Measurements from ENCODE around the gene NAALADL2. TPM values are rescaled to one million over a fixed set of nuclear protein-coding genes. Genes with fewer than 3 reads are reported as not detected.

The NAALADL2 gene
- polyA plus RNA-seq, 3 donors from 2014 or later, result 0.10 TPM; not detected in 2

- DNase-seq, result no peak
- Mint-ChIP-seq H3K36me3 (no peaks in the 10 kb centered on the region), H3K9me3 (peaks cover 4 to 23% (median 8%) of the 10 kb centered on the region in 6 donors), H3K4me3 (no peak overlapping the region), H3K27ac (no peak overlapping the region), H3K4me1 (no peaks in the 10 kb centered on the region), H3K27me3 (ENCODE audit: low read depth in 3 of 3) (peaks cover 0 to 2% (median 0%) of the 10 kb centered on the region in 3 donors)
Observed at GRCh38 chr3:175233957-175234940, 375.1 kb downstream of the NAALADL2 start.

GRCh38 chr3:175238801-175239200 lies 379.7 kb downstream of the NAALADL2 start:
- Mint-ChIP-seq H3K27me3 (ENCODE audit: low read depth in 3 of 3) (no peaks in the 10 kb centered on the region), H3K27ac (no peak overlapping the region), H3K4me1 (no peaks in the 10 kb centered on the region), H3K9me3 (peaks cover 2 to 33% (median 6%) of the 10 kb centered on the region in 6 donors), H3K4me3 (no peak overlapping the region), H3K36me3 (no peaks in the 10 kb centered on the region)
- no peak for DNase-seq

DNA sequence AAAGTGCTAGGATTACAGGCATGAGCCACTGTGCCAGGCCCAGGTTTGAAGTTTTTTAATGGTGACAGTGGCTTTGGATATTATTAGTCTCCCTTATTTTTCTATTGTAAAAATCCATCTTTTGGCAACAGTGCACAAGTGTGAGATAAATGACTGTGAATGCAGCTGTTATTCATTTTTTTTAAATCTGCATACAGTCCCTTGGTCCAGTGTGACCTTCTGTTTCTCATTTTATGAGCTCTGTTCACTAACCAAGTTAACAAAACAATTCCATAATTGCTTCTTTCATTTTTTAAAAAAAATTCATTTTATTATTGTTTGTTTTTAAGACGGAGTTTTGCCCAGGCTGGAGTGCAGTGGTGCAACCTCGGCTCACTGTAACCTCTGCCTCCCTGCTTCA lies 381.8 kb downstream of the NAALADL2 start:
- no peaks in the 10 kb centered on the region for H3K4me1 Mint-ChIP-seq
- no peak overlapping the region for H3K4me3 Mint-ChIP-seq
- H3K27ac Mint-ChIP-seq, result no peak overlapping the region
- H3K27me3 Mint-ChIP-seq (ENCODE audit: low read depth in 3 of 3), result no peaks in the 10 kb centered on the region
- H3K36me3 Mint-ChIP-seq, result peaks cover 0 to 6% (median 0%) of the 10 kb centered on the region in 3 donors
- peaks cover 2 to 30% (median 9%) of the 10 kb centered on the region in 6 donors for H3K9me3 Mint-ChIP-seq
- no peak for DNase-seq

DNA sequence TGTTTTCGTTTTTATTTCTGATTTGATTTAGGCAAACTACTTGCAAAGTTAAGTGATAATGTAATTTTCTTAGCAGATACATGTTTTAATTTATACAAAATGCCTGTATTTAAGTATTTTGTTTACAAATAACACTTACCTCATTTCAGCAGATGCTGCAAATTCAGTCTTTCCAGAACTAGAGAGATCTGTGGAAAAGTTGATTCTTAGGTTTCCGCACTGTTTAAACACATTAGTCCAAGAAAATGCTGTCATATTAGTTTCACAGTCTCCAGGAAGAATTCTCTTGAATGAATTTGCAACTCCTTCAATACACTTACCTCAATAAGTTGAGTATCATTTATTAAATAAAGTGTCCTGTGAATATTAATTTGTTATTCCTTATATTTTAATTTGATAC lies 383.1 kb downstream of the NAALADL2 start:
- no peaks in the 10 kb centered on the region for H3K27me3 Mint-ChIP-seq (ENCODE audit: low read depth in 3 of 3)
- DNase-seq, result no peak
- H3K4me3 Mint-ChIP-seq, result no peak overlapping the region
- H3K36me3 Mint-ChIP-seq, result peaks cover 0 to 6% (median 0%) of the 10 kb centered on the region in 3 donors
- H3K4me1 Mint-ChIP-seq, result no peaks in the 10 kb centered on the region
- H3K27ac Mint-ChIP-seq, result no peak overlapping the region
- peaks cover 2 to 42% (median 11%) of the 10 kb centered on the region in 6 donors for H3K9me3 Mint-ChIP-seq

- Mint-ChIP-seq H3K4me1 (no peaks in the 10 kb centered on the region), H3K36me3 (peaks cover 0 to 6% (median 0%) of the 10 kb centered on the region in 3 donors), H3K27me3 (ENCODE audit: low read depth in 3 of 3) (no peaks in the 10 kb centered on the region), H3K27ac (no peak overlapping the region), H3K9me3 (peaks cover 6 to 65% (median 14%) of the 10 kb centered on the region in 6 donors), H3K4me3 (no peak overlapping the region)
- DNase-seq, result no peak
Observed at GRCh38 chr3:175246234-175246633, 387.1 kb downstream of the NAALADL2 start.

DNA sequence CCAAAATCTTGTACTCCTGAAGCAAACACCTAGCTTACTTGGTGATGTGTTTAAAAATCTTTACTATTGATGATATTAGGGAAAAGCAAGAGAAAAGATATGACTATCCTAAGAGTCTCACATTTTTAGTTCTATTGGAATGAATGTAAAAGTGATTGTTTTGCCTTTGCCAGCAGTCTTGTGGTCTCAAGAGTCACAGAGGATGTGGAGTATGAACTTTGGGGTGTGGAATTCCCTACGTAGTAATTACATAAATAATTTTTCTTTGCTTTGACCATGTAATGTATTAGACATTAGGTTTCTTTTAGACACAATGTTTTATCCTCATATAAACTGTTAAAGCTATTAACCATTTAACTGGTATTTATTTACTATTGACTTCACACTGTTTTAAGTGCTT lies 387.6 kb downstream of the NAALADL2 start:
- Mint-ChIP-seq H3K27me3 (ENCODE audit: low read depth in 3 of 3) (no peaks in the 10 kb centered on the region), H3K4me1 (no peaks in the 10 kb centered on the region)

DNA sequence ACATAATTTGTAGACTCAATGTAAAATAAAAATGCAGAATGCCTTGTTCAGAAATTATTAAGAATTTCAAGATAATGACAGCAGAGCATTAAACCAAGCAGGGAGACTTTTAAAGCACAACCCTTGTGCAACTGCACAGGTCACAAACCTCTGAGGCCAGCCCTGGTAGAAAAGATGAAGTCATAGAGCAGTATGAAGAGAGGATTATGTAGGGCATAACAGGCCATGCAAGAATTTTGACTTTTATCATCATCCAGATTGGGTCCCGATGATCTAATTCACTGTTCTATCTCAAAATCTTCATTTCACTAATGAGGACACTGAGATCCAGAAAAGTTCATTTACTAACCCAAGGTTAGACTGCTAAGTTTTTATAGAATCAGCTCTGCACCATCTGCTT lies 388.5 kb downstream of the NAALADL2 start:
- Mint-ChIP-seq H3K4me1 (no peaks in the 10 kb centered on the region), H3K27ac (no peak overlapping the region), H3K27me3 (ENCODE audit: low read depth in 3 of 3) (no peaks in the 10 kb centered on the region), H3K4me3 (no peak overlapping the region), H3K9me3 (peaks cover 10 to 78% (median 25%) of the 10 kb centered on the region in 6 donors), H3K36me3 (peaks cover 0 to 6% (median 0%) of the 10 kb centered on the region in 3 donors)
- no peak for DNase-seq

More for the DNA sequence above, 387.6 kb downstream of the NAALADL2 start:
- H3K36me3 Mint-ChIP-seq, result peaks cover 0 to 6% (median 0%) of the 10 kb centered on the region in 3 donors
- DNase-seq, result no peak
- peaks cover 6 to 70% (median 19%) of the 10 kb centered on the region in 6 donors for H3K9me3 Mint-ChIP-seq
- H3K27ac Mint-ChIP-seq, result no peak overlapping the region
- H3K4me3 Mint-ChIP-seq, result no peak overlapping the region

DNA sequence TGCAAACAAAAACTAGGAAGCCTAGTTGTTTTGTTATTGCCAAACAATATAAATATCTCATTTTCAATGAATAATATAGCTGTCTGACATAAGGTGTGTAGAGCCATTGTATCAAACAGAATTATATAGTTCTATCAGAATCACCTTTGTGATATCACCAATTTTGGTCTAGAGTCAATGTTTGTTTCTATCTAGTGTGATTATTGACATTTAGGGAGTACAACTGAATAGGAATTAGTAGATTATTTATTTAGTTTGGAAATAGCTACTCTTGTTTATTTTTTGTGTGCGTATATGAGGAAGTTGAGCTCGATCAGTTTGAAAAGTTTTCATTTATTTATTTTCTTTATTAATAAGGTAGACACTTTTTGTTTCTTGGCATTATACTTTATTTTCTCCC lies 389.7 kb downstream of the NAALADL2 start:
- Mint-ChIP-seq H3K36me3 (peaks cover 0 to 6% (median 4%) of the 10 kb centered on the region in 3 donors), H3K4me1 (no peaks in the 10 kb centered on the region), H3K4me3 (no peak overlapping the region), H3K9me3 (peaks cover 9 to 71% (median 21%) of the 10 kb centered on the region in 6 donors), H3K27me3 (ENCODE audit: low read depth in 3 of 3) (no peaks in the 10 kb centered on the region), H3K27ac (no peak overlapping the region)
- DNase-seq, result no peak

GRCh38 chr3:175255698-175256097 lies 396.6 kb downstream of the NAALADL2 start:
- DNase-seq, result no peak

GRCh38 chr3:175257123-175257522 lies 398.0 kb downstream of the NAALADL2 start:
- H3K9me3 Mint-ChIP-seq, result peaks cover 7 to 29% (median 12%) of the 10 kb centered on the region in 6 donors
- no peak for DNase-seq
- H3K4me1 Mint-ChIP-seq, result no peaks in the 10 kb centered on the region
- H3K4me3 Mint-ChIP-seq, result no peak overlapping the region
- no peak overlapping the region for H3K27ac Mint-ChIP-seq
- no peaks in the 10 kb centered on the region for H3K27me3 Mint-ChIP-seq (ENCODE audit: low read depth in 3 of 3)
- H3K36me3 Mint-ChIP-seq, result peaks cover 0 to 5% (median 0%) of the 10 kb centered on the region in 3 donors

More at GRCh38 chr3:175255698-175256097, 396.6 kb downstream of the NAALADL2 start:
- H3K4me3 Mint-ChIP-seq, result no peak overlapping the region
- H3K4me1 Mint-ChIP-seq, result no peaks in the 10 kb centered on the region
- H3K27ac Mint-ChIP-seq, result no peak overlapping the region
- peaks cover 7 to 41% (median 20%) of the 10 kb centered on the region in 6 donors for H3K9me3 Mint-ChIP-seq
- H3K27me3 Mint-ChIP-seq (ENCODE audit: low read depth in 3 of 3), result no peaks in the 10 kb centered on the region
- H3K36me3 Mint-ChIP-seq, result peaks cover 0 to 5% (median 0%) of the 10 kb centered on the region in 3 donors

DNA sequence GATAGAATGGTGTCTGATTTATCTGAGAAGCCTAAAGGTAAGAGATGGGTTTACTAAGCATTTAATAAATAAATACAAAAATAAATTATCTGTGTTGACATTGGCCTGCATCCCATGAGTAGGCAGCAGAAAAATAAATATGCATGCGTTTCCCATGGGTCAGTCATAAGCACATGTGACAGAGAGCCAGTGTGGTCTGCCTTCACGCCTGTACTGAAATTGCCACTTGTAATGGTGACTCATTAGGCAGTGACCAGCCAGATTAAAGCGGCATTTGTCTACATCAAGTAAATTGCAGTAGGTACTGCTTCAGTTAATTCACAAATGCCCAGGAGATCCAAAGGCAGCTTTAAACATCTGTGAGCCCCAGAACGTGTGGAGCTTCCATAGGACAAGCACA lies 399.6 kb downstream of the NAALADL2 start:
- Mint-ChIP-seq H3K27ac (no peak overlapping the region), H3K27me3 (ENCODE audit: low read depth in 3 of 3) (no peaks in the 10 kb centered on the region), H3K9me3 (peaks cover 0 to 21% (median 6%) of the 10 kb centered on the region in 6 donors), H3K36me3 (peaks cover 0 to 2% (median 0%) of the 10 kb centered on the region in 3 donors), H3K4me1 (no peaks in the 10 kb centered on the region), H3K4me3 (no peak overlapping the region)
- DNase-seq, result no peak

DNA sequence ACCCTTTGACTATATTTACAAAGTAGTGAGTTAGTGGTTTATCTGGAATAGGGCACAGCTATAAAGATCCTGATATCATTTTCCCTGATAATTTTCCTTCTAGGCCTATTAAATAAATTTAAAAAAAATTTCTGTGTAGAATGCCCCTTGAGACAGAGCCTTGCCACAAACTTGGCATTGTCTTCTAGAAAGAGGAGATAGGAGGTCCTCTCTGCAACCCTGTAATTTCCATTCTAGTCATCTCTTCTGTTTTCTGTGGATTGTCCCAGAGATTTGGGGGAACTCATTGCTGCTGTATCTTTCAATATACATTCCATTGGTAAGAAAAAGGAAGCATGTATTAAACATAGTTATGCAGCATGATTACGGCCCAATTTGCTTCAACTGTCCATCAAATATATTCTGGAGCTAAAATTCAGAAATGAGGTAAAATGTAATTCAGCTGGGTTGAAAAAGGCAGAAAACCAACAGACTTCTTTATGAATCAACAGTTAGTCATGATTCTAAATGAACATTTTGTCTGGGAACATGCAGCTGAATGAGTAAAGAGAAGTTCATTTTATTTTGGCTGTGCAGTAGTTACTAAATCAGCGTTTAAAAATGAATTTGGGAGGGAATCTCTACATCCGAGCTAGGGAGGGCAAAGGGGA lies 401.1 kb downstream of the NAALADL2 start:
- no peaks in the 10 kb centered on the region for H3K27me3 Mint-ChIP-seq (ENCODE audit: low read depth in 3 of 3)
- no peak overlapping the region for H3K27ac Mint-ChIP-seq
- no peaks in the 10 kb centered on the region for H3K36me3 Mint-ChIP-seq
- H3K9me3 Mint-ChIP-seq, result peaks cover 0 to 21% (median 8%) of the 10 kb centered on the region in 6 donors
- DNase-seq, result no peak
- no peaks in the 10 kb centered on the region for H3K4me1 Mint-ChIP-seq
- H3K4me3 Mint-ChIP-seq, result no peak overlapping the region

DNA sequence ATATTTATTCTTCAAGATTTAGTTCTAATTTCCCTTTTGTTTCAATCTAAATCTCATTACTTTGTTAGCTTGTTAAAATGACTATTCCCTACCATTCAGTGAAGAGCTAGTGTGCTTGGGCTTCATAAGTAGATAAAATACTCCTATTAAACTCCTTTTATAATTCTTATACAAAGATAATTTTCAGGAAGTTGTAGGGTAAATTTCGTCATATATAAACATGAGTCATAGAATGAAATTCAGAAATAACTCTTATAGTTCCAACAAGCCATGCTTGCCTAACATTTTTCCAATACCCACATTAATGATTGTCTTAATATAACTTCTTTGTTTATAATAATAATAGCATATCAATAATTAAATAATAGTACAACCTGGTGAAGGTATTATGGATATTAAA lies 407.3 kb downstream of the NAALADL2 start:
- peaks cover 0 to 14% (median 1%) of the 10 kb centered on the region in 6 donors for H3K9me3 Mint-ChIP-seq
- DNase-seq, result no peak
- H3K27me3 Mint-ChIP-seq (ENCODE audit: low read depth in 3 of 3), result no peaks in the 10 kb centered on the region
- H3K4me3 Mint-ChIP-seq, result no peak overlapping the region
- H3K4me1 Mint-ChIP-seq, result no peaks in the 10 kb centered on the region
- no peaks in the 10 kb centered on the region for H3K36me3 Mint-ChIP-seq
- no peak overlapping the region for H3K27ac Mint-ChIP-seq

DNA sequence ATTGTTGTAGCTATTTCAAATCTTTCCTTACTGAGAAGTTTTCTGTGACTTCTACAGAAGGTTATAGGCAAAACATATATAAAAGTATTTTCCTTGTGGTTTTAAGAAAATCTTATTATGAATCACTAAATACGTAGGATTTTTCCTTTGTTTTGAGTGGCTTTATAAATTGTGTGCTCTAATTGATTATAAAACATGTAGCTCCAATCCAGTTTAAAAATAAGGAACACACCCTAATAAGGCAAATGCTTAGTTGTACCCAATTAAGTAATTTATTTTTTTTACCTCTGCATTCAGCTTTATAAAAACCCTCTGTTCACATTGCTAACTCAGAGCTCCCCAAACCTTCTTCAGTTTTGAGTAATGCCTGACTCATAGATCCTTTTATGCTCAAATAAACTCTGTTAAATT lies 408.0 kb downstream of the NAALADL2 start:
- H3K9me3 Mint-ChIP-seq, result peaks cover 0 to 14% (median 1%) of the 10 kb centered on the region in 6 donors
- H3K4me3 Mint-ChIP-seq, result no peak overlapping the region
- H3K27me3 Mint-ChIP-seq (ENCODE audit: low read depth in 3 of 3), result no peaks in the 10 kb centered on the region
- no peak for DNase-seq
- H3K27ac Mint-ChIP-seq, result no peak overlapping the region
- no peaks in the 10 kb centered on the region for H3K36me3 Mint-ChIP-seq
- H3K4me1 Mint-ChIP-seq, result no peaks in the 10 kb centered on the region

Data from immature natural killer cell (primary cell).